ENCODE measurements around the gene CEP128. TPM values are rescaled to one million over a fixed set of nuclear protein-coding genes. Genes with fewer than 3 reads are reported as not detected.

CEP128 gene
- total and polyA plus RNA-seq, 8 donors = 1.1 to 240 (median 2.6) TPM

DNA sequence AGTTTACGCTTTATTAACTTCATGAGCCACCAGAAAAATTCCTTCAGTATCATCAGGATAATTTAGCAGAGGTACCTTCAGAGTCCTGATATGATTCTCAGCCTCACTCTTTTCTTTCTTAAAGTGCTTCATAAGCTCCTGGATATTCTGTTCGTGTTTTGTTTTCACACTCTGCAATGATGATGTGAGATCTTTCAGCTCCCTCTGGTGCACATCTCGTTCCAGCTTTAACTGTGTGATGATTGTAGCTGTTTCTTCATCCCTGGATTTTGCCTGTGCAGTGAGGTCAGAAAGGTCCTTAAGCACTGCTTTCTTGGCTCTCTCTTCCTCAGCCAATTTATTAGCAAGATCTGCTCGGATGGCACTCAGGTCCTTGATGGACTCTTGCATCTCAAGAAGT is 156.7 kb downstream of the CEP128 start:
- Histone ChIP-seq H3K27me3 (no peaks in the 10 kb centered on the region), H3K4me1 (no peaks in the 10 kb centered on the region), H3K4me3 (no peak overlapping the region), H3K27ac (no peak overlapping the region), H3K36me3 (peaks cover 0 to 9% (median 0%) of the 10 kb centered on the region in 4 donors), H3K9me3 (no peaks in the 10 kb centered on the region)
- DNase-seq = no peak
- no peak for TF ChIP-seq POLR2AphosphoS5 (IDR thresholded peaks at IDR 0.05)
- TF ChIP-seq POLR2A (IDR thresholded peaks at IDR 0.05) = no peak
- no peak for TF ChIP-seq EP300 (IDR thresholded peaks at IDR 0.05)
- no peak for TF ChIP-seq CTCF (IDR thresholded peaks at IDR 0.05)
- intact Hi-C loops (cut with DNase I; ENCODE audit: low total_unique reads) = no loop called here
- WGBS, 5 donors = 76 to 91% (median 86%) methylated on average over 4 of the region's 4 CpGs

- TF ChIP-seq POLR2A (IDR thresholded peaks at IDR 0.05) (no peak), POLR2AphosphoS5 (IDR thresholded peaks at IDR 0.05) (no peak), EP300 (IDR thresholded peaks at IDR 0.05) (no peak), CTCF (IDR thresholded peaks at IDR 0.05) (no peak)
- no peak for DNase-seq
- 76 to 100% (median 86%) methylated on average over 1 of the region's 1 CpG for WGBS, 5 donors
- H3K27ac ChIP-seq = no peak overlapping the region
- H3K9me3 ChIP-seq = no peaks in the 10 kb centered on the region
- H3K36me3 ChIP-seq = peaks cover 0 to 14% (median 0%) of the 10 kb centered on the region in 4 donors
- no peaks in the 10 kb centered on the region for H3K4me1 ChIP-seq
- H3K4me3 ChIP-seq = no peak overlapping the region
- no peaks in the 10 kb centered on the region for H3K27me3 ChIP-seq
- intact Hi-C loops (cut with DNase I; ENCODE audit: low total_unique reads) = no loop called here
Observed at GRCh38 chr14:80781972-80782367, 159.6 kb downstream of the CEP128 start.

DNA sequence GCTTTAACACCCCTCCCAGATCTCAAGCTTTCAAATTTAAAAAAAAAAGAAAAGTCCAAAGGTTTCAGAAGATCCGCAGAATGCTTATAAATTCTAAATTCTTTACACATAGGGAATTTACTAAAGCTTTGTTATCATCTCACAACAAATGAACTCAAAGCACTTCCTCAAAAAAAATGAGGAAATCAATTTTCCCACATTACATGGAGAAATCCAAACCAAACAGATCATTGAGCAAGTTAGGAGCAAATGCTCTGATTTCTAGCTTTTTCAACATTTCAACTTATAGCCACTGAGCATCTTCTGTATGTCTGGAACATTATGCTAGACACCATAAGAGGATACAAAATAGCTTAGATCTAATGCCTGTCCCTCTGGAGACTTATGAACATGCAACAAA is 161.0 kb downstream of the CEP128 start:
- H3K36me3 ChIP-seq = peaks cover 0 to 14% (median 0%) of the 10 kb centered on the region in 4 donors
- whole genome bisulfite sequencing, 5 donors = 28 to 94% (median 93%) methylated on average over 1 of the region's 1 CpG

GRCh38 chr14:80776657-80777056 is 164.9 kb downstream of the CEP128 start:
- DNase-seq = no peak
- Histone ChIP-seq H3K27me3 (no peaks in the 10 kb centered on the region), H3K9me3 (peaks cover 0 to 6% (median 1%) of the 10 kb centered on the region in 4 donors), H3K4me1 (no peaks in the 10 kb centered on the region), H3K4me3 (no peak overlapping the region), H3K36me3 (peaks cover 0 to 16% (median 0%) of the 10 kb centered on the region in 4 donors), H3K27ac (no peak overlapping the region)
- TF ChIP-seq POLR2A (IDR thresholded peaks at IDR 0.05) (no peak), POLR2AphosphoS5 (IDR thresholded peaks at IDR 0.05) (no peak), EP300 (IDR thresholded peaks at IDR 0.05) (no peak), CTCF (IDR thresholded peaks at IDR 0.05) (no peak)
- intact Hi-C loops (cut with DNase I; ENCODE audit: low total_unique reads) = no loop called here
- 97 to 100% (median 98%) methylated on average over 1 of the region's 1 CpG for WGBS, 5 donors

More for the DNA sequence above, 161.0 kb downstream of the CEP128 start:
- Histone ChIP-seq H3K27ac (no peak overlapping the region), H3K27me3 (no peaks in the 10 kb centered on the region), H3K4me1 (no peaks in the 10 kb centered on the region), H3K4me3 (no peak overlapping the region), H3K9me3 (no peaks in the 10 kb centered on the region)
- DNase-seq = no peak
- intact Hi-C loops (cut with DNase I; ENCODE audit: low total_unique reads) = no loop called here
- TF ChIP-seq POLR2A (IDR thresholded peaks at IDR 0.05) = no peak
- TF ChIP-seq EP300 (IDR thresholded peaks at IDR 0.05) = no peak
- no peak for TF ChIP-seq POLR2AphosphoS5 (IDR thresholded peaks at IDR 0.05)
- TF ChIP-seq CTCF (IDR thresholded peaks at IDR 0.05) = no peak

All from stomach (tissue), 9 donors.